H1 (cell line): Measurements from ENCODE around the gene HIP1. TPM values are rescaled to one million over a fixed set of nuclear protein-coding genes. Genes with fewer than 3 reads are reported as not detected.

Source experiments
- CTCF ChIA-PET: fragments of 300-600 bp; sonication (Branson Sonifier 250); formaldehyde crosslinking; loops from one replicate; lab custom pipeline; 2021; ENCODE audit not compliant: partially characterized antibody; lab: Charles Lee
- POLR2A ChIA-PET: fragments of 300-600 bp; sonication (Branson Sonifier 250); formaldehyde crosslinking; loops from one replicate; lab custom pipeline; 2021; ENCODE audit warnings: inconsistent platforms; ENCODE audit not compliant: partially characterized antibody; lab: Charles Lee
- DNase-seq, 2 experiments: peaks; one replicate each; pipeline versions ENCODE4 v3.0.0 to v3.0.0-alpha.2; 2010 to 2022; ENCODE audit warnings: low spot score in 2 of 2, low read depth in 1 of 2, mixed read lengths in 1 of 2
- FAIRE-seq: peaks from 2 replicates; lab custom pipeline; 2011; peaks lifted over from hg19 to GRCh38; lab: Jason Lieb, UNC
- H2AFZ ChIP-seq: 2 replicates; pipeline ENCODE4 v1.8.1; 2012; ENCODE audit warnings: low read length, inconsistent platforms
- H2AK5ac ChIP-seq: 2 replicates; pipeline ENCODE4 v1.6.1; 2013; ENCODE audit warnings: low read depth, low read length
- H2BK120ac ChIP-seq: replicated peaks from 2 replicates; pipeline ENCODE3; 2013; ENCODE audit warnings: low read depth, low read length, inconsistent platforms
- H2BK12ac ChIP-seq: 2 replicates; pipeline ENCODE4 v1.6.1; 2013; ENCODE audit warnings: low read depth, low read length
- H2BK15ac ChIP-seq: 2 replicates; pipeline ENCODE4 v1.6.1; 2013; ENCODE audit warnings: low read length
- H2BK20ac ChIP-seq: 2 replicates; pipeline ENCODE4 v1.6.1; 2013; ENCODE audit warnings: low read length
- H2BK5ac ChIP-seq: 2 replicates; pipeline ENCODE4 v1.6.1; 2013; ENCODE audit warnings: low read depth, low read length
- H3K14ac ChIP-seq: 2 replicates; pipeline ENCODE4 v1.6.1; 2013; ENCODE audit warnings: inconsistent platforms; ENCODE audit not compliant: insufficient read length
- H3K18ac ChIP-seq: 2 replicates; pipeline ENCODE4 v1.6.1; 2013; ENCODE audit warnings: low read length; ENCODE audit errors: extremely low read depth
- H3K23ac ChIP-seq: 2 replicates; pipeline ENCODE4 v1.6.1; 2013; ENCODE audit warnings: inconsistent platforms; ENCODE audit not compliant: insufficient read length
- H3K23me2 ChIP-seq: 2 replicates; pipeline ENCODE4 v1.6.1; 2013; ENCODE audit warnings: low read depth, low read length
- H3K27ac ChIP-seq: 2 replicates; pipeline ENCODE4 v1.6.1; 2011; ENCODE audit warnings: low read depth, low read length, inconsistent platforms
- H3K27me3 ChIP-seq, 4 experiments: replicated peaks in 1 of 4; 1 replicate in 1 of 4; 2 replicates in 3 of 4; pipeline versions ENCODE4 v1.6.1 to v1.8.1; 2011 to 2013; ENCODE audit warnings: low read length in 3 of 4, mild to moderate bottlenecking in 3 of 4, inconsistent platforms in 2 of 4, mixed read lengths in 2 of 4, moderate library complexity in 1 of 4; ENCODE audit not compliant: control insufficient read depth in 3 of 4, insufficient read depth in 3 of 4; ENCODE audit errors: extremely low read depth in 1 of 4
- H3K36me3 ChIP-seq, 4 experiments: 2 replicates each; pipeline versions ENCODE4 v1.6.1 to v1.8.1; 2011 to 2013; ENCODE audit warnings: mild to moderate bottlenecking in 4 of 4, low read length in 3 of 4, moderate library complexity in 2 of 4, control low read depth in 1 of 4, inconsistent platforms in 1 of 4; ENCODE audit not compliant: insufficient read depth in 4 of 4, control insufficient read depth in 2 of 4
- H3K4ac ChIP-seq: replicated peaks from 2 replicates; pipeline ENCODE3; 2013; ENCODE audit warnings: low read length, low read depth, mixed read lengths, inconsistent platforms; ENCODE audit not compliant: insufficient read length
- H3K4me1 ChIP-seq, 4 experiments: replicated peaks in 1 of 4; 1 replicate in 1 of 4; 2 replicates in 3 of 4; pipeline versions ENCODE4 v1.6.1 to v1.8.1; 2011 to 2013; ENCODE audit warnings: low read length in 3 of 4, inconsistent platforms in 2 of 4, mixed read lengths in 1 of 4; ENCODE audit not compliant: insufficient read depth in 4 of 4, control insufficient read depth in 3 of 4
- H3K4me2 ChIP-seq, 2 experiments: 2 replicates each; pipeline versions ENCODE4 v1.6.1 to v1.8.1; 2011 to 2013; ENCODE audit warnings: low read depth in 2 of 2, low read length in 2 of 2, control low read depth in 1 of 2, inconsistent platforms in 1 of 2, mild to moderate bottlenecking in 1 of 2; ENCODE audit not compliant: insufficient read depth in 1 of 2
- H3K4me3 ChIP-seq, 4 experiments: fragments of 200-600, 300-600 bp in 1 of 4; sonication (generic), shearing (Covaris generic), sonication (Bioruptor Twin) in 1 of 4; 2 replicates each; pipeline versions ENCODE4 v1.5.1 to v1.8.1; 2011 to 2016; ENCODE audit warnings: low read length in 4 of 4, low read depth in 3 of 4, control low read depth in 2 of 4, inconsistent platforms in 2 of 4, mild to moderate bottlenecking in 2 of 4, mixed read lengths in 1 of 4, moderate library complexity in 1 of 4; ENCODE audit not compliant: insufficient read depth in 2 of 4; ENCODE audit errors: extremely low read depth in 1 of 4
- H3K56ac ChIP-seq: replicated peaks from 2 replicates; pipeline ENCODE3; 2013; ENCODE audit warnings: low read depth, mild to moderate bottlenecking, mixed read lengths, low read length, inconsistent platforms; ENCODE audit not compliant: insufficient read length
- H3K79me1 ChIP-seq: 2 replicates; pipeline ENCODE4 v1.6.1; 2013; ENCODE audit warnings: low read depth, low read length, control low read depth
- H3K79me2 ChIP-seq, 2 experiments: 2 replicates each; pipeline versions ENCODE4 v1.6.1 to v1.8.1; 2012 to 2013; ENCODE audit warnings: low read length in 2 of 2, mild to moderate bottlenecking in 2 of 2, inconsistent platforms in 1 of 2; ENCODE audit not compliant: insufficient read depth in 2 of 2, control insufficient read depth in 1 of 2
- H3K9ac ChIP-seq, 4 experiments: replicated peaks in 1 of 4; 1 replicate in 1 of 4; 2 replicates in 3 of 4; pipeline versions ENCODE4 v1.6.1 to v1.8.1; 2011 to 2013; ENCODE audit warnings: low read depth in 3 of 4, low read length in 3 of 4, control low read depth in 2 of 4, mild to moderate bottlenecking in 2 of 4, moderate library complexity in 2 of 4, inconsistent platforms in 1 of 4; ENCODE audit errors: extremely low read depth in 1 of 4
- H3K9me3 ChIP-seq, 2 experiments: 2 replicates each; pipeline versions ENCODE4 v1.6.1 to v1.8.1; 2012 to 2013; ENCODE audit warnings: mild to moderate bottlenecking in 2 of 2, moderate library complexity in 2 of 2, control low read depth in 1 of 2, inconsistent platforms in 1 of 2, low read depth in 1 of 2, low read length in 1 of 2, mixed read lengths in 1 of 2; ENCODE audit not compliant: insufficient read depth in 2 of 2
- H4K20me1 ChIP-seq, 2 experiments: replicated peaks in 1 of 2; 2 replicates each; pipeline versions ENCODE3 to v1.8.1; 2011 to 2013; ENCODE audit warnings: inconsistent platforms in 2 of 2, low read length in 2 of 2, mild to moderate bottlenecking in 1 of 2; ENCODE audit not compliant: insufficient read depth in 2 of 2, control insufficient read depth in 1 of 2
- H4K5ac ChIP-seq: 2 replicates; pipeline ENCODE4 v1.6.1; 2013; ENCODE audit warnings: low read length, low read depth, mixed read lengths, inconsistent platforms; ENCODE audit not compliant: insufficient read length
- H4K8ac ChIP-seq: 2 replicates; pipeline ENCODE4 v1.8.0; 2013; ENCODE audit warnings: mild to moderate bottlenecking, moderate library complexity, low read length, inconsistent platforms; ENCODE audit not compliant: insufficient read depth; ENCODE audit errors: extremely low read depth
- H4K91ac ChIP-seq: replicated peaks from 2 replicates; pipeline ENCODE3; 2013; ENCODE audit warnings: low read length, mixed read lengths, inconsistent platforms; ENCODE audit not compliant: insufficient read length
- CBX8 ChIP-seq: fragments of 300-800, 300-1000 bp; sonication (generic); IDR thresholded peaks from 2 replicates; pipeline ENCODE4 v1.7.1; 2016; ENCODE audit warnings: low read depth, low read length, borderline replicate concordance
- CREB1 ChIP-seq: IDR thresholded peaks from 2 replicates; pipeline ENCODE4 v1.6.1; 2012; ENCODE audit warnings: inconsistent platforms
- E2F6 ChIP-seq: IDR thresholded peaks from 2 replicates; pipeline ENCODE4 v1.6.1; 2012; ENCODE audit warnings: inconsistent platforms
- GABPA ChIP-seq: IDR thresholded peaks from 2 replicates; pipeline ENCODE4 v1.6.1; 2011; ENCODE audit warnings: mild to moderate bottlenecking, low read length, moderate library complexity, borderline replicate concordance; ENCODE audit not compliant: insufficient read depth
- GTF2F1 ChIP-seq: IDR thresholded peaks from 2 replicates; pipeline ENCODE4 v1.6.1; 2012; ENCODE audit warnings: low read depth, low read length, improper control_type of control experiment, borderline replicate concordance
- NANOG ChIP-seq: IDR thresholded peaks from 2 replicates; pipeline ENCODE4 v1.6.1; 2011; ENCODE audit warnings: low read length, low read depth, mild to moderate bottlenecking, inconsistent platforms; ENCODE audit not compliant: insufficient read depth, poor library complexity, severe bottlenecking
- SIX5 ChIP-seq: IDR thresholded peaks from 2 replicates; pipeline ENCODE4 v1.6.1; 2011; ENCODE audit warnings: mild to moderate bottlenecking, low read depth, low read length
- WGBS, 2 experiments: shearing (Covaris generic) in 1 of 2; methylation state at CpG; one replicate each; pipeline versions ENCODE4 v1.1.6 to v1.1.7; 2013 to 2015; ENCODE audit warnings: low lambda C conversion rate in 2 of 2, mixed read lengths in 2 of 2, inconsistent platforms in 1 of 2, low coverage in 1 of 2, missing lambda C conversion rate in 1 of 2; ENCODE audit not compliant: insufficient replicate concordance in 2 of 2, insufficient coverage in 1 of 2, insufficient read length in 1 of 2; ENCODE audit errors: extremely low coverage in 1 of 2, missing lambda C conversion rate in 1 of 2; 5-methylcytosine and 5-hydroxymethylcytosine counted together
- polyA plus RNA-seq, 7 experiments: library from polyadenylated mRNA; depleted of rRNA in 3 of 7; stranded (reverse) in 5 of 7; unstranded in 2 of 7; fragments of >200 nt in 5 of 7; fragments of 200-250 nt in 2 of 7; gene quantifications; 1 replicate in 5 of 7; 2 replicates in 1 of 7; 4 replicates in 1 of 7; pipeline versions ENCODE4 v1.2.1 to v1.2.3, GENCODE V29; 2011 to 2013; ENCODE audit warnings: missing spikeins in 2 of 7, mixed read lengths in 2 of 7
- total RNA-seq: library from RNA; stranded (reverse); fragmentation: NEBNext Ultra II Directional; extraction: Animal tissue kit (Norgen Biotek cat#: 25700); gene quantifications from 2 replicates; pipeline ENCODE4 v1.2.1, GENCODE V29; 2021

The HIP1 gene
- total and polyA plus RNA-seq, 2 of the 8 experiments (the other 6 are each of a cell fraction or from before 2014, with no cell fraction given): 51.8 to 108 TPM

DNA sequence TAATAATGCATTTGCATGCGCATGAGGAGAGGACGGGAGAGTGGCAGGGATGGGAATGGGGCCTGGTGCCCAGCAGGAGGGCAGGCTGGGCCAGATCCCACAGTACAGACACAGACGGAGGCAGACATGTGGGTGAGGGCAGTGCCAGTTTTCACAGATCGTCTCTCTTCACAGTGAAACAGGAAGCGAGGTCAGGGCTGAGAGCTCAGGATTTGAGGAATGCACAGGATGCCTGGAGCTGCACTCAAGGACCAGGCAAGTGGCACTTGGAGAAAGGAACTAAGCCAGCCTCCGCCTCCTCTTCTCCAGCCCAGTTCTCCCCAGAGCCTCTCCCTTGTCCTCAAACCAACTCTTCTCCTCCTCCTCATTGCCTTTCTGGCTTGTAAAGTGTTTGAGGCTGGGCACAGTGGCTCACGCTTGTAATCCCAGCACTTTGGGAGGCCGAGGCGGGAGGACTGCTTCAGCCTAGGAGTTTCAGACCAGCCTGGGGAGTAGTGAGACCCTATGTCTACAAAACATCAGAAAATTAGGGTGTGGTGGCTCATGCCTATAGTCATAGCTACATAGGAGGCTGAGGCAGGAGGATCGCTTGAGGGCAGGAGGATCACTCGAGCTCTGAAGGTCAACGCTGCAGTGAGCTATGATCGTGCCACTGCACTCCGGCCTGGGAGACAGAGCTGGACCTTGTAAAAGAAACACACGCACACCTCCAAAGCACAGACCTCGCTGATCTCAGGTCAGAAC is 115.2 kb downstream of the HIP1 start:
- WGBS, 2 experiments: 80% methylated on average over 16 of the region's 16 CpGs; no CpG with 5 or more reads in 1 of the 2 experiments
- CTCF ChIA-PET: interaction anchor here (0.8 to 2.1 kb wide), 8 partner anchors 8 to 139 kb away, joined by 3 to 13 read pairs (median 4); no protein-coding TSS in a partner anchor
- H3K9ac ChIP-seq: no peak overlapping the region; a peak in 1 of 7 replicates
- peaks cover 7 to 10% of the 10 kb centered on the region in 2 experiments for H4K20me1 ChIP-seq
- H3K27me3 ChIP-seq: no peaks in the 10 kb centered on the region
- 0 out of 2 replicates have a peak overlapping the region, but pooled peaks have one; percentile 46 for H2BK15ac ChIP-seq
- H3K79me1 ChIP-seq: peaks cover 11% of the 10 kb centered on the region
- H2BK120ac ChIP-seq: no peak overlapping the region
- H3K23ac ChIP-seq: no peak overlapping the region
- H2AK5ac ChIP-seq: peak overlapping the region; percentile 82; the same call in 1 of the 2 replicates
- H3K4me3 ChIP-seq: no peak overlapping the region
- H2BK5ac ChIP-seq: peak overlapping the region; percentile 81
- no peak for DNase-seq
- peak overlapping the region; percentile 20 for H4K5ac ChIP-seq
- no peak overlapping the region for H2AFZ ChIP-seq
- H3K9me3 ChIP-seq: no peaks in the 10 kb centered on the region
- peak overlapping the region; percentile 21; the same call in 1 of the 2 replicates for H2BK20ac ChIP-seq
- no peak overlapping the region for H3K4ac ChIP-seq
- H3K18ac ChIP-seq: peak overlapping the region; percentile 62
- TF ChIP-seq CBX8 (no peak), NANOG (no peak), E2F6 (no peak), CREB1 (no peak), SIX5 (no peak), GABPA (no peak), GTF2F1 (no peak)
- TF ChIP-seq, all 59 proteins: peak for 0
- Histone ChIP-seq H2BK12ac (no peak overlapping the region), H3K36me3 (peaks cover 0 to 29% (median 5%) of the 10 kb centered on the region in 4 experiments; a peak in 3 of 8 replicates), H3K27ac (no peak overlapping the region), H3K23me2 (no peaks in the 10 kb centered on the region), H3K56ac (no peak overlapping the region), H4K8ac (no peak overlapping the region; the same call in 1 of the 2 replicates), H4K91ac (peak overlapping the region; percentile 67), H3K4me1 (peaks cover 0 to 10% (median 5%) of the 10 kb centered on the region in 4 experiments; a peak in 5 of 7 replicates), H3K14ac (no peak overlapping the region), H3K79me2 (peaks cover 3 to 58% of the 10 kb centered on the region in 2 experiments; a peak in 3 of 4 replicates), H3K4me2 (peak overlapping the region in 1 of 2 experiments; percentile 23; a peak in 1 of 4 replicates)
- POLR2A ChIA-PET: interaction anchor here (0.6 to 9.8 kb wide), 10 partner anchors 9 to 115 kb away, joined by 3 to 122 read pairs (median 4); partner anchors contain the start of gene HIP1
- no peak for FAIRE-seq
